Activated CD4-positive, alpha-beta T cell treated with anti-CD3 and anti-CD28 coated beads, Interleukin-2, Interleukin-6, amounts not matched to agents 100 ng/mL and 50 ng/mL, durations not matched to agents 16 hours and 8 hours (primary cell): ENCODE measurements around the gene TMEM213.

Experiments
- DNase-seq: peaks from one replicate; pipeline ENCODE4 v3.0.0-alpha.2; 2020

Gene TMEM213

DNA sequence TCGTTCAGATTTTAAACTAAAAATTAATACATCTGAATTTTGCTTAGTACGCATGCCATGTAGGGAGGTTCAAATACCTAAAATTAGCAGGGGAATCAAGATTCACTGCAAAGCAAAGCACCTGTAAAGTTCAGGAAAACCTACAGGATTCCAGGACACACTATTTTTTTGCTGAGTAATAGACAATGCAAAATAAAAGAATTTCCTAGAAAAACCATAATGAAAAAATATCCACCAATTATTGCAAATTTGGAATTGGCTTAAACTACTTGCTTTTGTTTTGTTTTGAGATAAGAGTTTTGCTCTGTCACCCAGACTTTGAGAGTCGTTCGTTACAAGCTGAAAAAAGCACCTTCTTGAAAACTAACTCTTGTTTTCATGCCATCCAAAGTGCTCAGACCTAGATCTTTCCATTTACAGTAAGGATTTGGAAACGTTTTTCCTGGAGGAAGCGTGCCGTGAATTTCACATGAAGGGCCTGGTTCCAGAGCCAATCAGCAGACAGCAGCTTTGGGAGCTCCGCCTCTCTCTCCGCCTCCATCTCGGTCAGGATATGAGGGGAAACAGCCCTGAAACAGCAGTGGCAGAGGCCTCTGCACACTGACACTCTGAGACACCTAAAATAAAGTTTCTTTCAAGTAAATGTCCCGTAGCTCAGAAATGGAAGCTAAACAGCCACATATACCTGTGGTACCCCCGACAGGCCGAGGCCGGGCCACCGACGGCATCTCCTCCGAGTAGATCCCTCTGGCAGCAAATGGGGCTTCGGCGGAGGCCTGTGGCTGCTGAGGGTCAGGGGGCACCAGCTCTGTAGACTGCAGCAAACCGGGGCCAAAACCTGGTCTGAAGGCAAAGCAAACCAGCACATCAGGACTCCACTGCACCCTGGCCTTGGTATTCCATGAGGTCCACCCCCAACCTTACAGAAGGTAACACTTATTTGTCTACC is 46.1 kb downstream of the TMEM213 start:
- no peak for DNase-seq

DNA sequence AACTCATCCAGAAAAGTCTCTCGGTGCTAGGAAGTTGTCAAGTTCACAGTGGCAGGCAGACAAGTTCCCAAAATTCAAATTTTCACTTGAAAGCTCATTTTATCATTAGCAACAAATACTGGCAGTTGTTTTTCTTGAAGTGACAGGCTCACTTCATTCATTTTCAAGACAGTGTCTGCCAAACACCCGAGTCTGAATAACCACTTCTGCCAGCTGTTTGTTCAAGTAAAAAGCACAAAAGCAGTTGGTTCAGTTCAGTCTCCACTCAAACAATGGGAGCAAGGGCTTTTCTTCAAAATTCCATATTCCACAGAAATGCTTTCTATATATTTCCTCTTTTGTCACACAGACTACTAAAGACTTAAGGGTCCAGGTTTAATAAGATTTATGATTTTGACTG is 47.9 kb downstream of the TMEM213 start:
- no peak for DNase-seq

DNA sequence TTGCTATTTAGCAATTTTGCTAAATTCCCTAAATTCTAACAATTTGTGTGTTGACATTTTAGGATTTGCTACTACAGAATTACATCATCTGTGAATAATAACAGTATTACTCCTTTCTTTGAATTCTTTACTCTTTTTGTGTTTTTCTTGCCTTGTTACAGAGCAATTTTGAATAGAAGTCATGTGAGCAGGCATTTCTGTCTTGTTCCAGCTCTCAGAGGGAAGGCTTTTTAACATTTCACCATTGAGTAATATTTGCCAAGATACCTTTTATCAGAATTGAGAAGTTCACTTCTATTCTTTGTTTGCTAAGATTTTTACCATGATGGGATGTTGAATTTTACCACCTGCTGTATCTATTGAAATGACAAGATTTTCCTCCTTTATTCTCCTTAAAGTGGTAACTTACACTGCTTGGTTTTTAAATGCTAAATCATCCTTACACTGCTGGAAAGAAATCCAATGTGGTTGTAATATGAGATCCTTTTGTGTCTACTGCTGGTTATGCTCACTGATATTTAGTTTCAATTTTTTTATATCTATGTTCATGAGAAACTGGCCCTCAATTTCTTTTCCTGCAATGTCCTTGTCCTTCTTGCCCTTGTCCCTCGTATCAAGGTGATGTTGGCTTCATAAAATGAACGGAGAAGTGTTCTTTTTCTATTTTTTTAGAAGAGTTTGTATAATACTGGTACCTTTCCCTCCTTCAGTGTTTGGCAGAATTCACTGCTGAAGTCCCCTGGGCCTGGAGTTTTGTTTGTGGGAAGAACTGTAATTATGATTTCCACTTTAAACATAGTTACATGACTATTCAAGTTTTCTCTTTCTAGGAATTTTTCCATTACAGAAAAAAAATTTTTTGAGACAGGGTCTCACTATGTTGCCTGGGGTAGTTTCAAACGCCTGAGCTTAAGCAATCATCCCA is 50.5 kb downstream of the TMEM213 start:
- no peak for DNase-seq

DNA sequence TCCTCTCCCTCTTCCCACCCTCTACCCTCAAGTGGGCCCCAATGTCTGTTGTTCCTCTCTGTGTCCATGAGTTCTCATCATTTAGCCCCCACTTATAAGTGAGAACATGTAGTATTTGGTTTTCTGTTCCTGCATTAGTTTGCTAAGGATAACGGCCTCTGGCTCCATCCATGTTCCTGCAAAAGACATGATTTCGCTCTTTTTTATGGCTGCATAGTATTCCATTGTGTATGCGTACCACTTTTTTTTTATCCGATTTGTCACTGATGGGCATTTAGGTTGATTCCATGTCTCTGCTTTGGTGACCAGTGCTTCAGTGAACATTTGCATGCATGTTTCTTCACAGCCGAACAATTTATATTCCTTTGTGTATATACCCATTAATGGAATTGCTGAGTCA is 51.9 kb downstream of the TMEM213 start:
- DNase-seq: no peak

DNA sequence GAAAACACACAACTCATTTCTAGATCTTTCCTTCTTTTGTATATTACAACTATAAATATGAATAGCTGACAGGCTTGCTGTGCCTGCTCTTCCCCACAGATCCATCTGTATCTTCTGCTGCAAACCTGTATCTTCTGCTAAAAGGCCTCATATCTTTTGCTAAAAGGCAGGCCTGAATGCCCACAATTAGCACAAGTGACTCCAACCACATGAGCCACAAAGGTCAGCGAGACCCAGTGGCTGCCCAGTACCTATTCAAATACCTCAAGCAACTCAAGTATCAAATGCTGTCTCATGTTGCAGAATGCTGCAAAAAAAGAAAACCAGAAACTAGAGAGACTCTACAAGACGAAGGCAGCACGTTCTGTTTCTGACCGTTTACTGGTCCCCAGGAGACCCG is 54.7 kb downstream of the TMEM213 start:
- DNase-seq: no peak

DNA sequence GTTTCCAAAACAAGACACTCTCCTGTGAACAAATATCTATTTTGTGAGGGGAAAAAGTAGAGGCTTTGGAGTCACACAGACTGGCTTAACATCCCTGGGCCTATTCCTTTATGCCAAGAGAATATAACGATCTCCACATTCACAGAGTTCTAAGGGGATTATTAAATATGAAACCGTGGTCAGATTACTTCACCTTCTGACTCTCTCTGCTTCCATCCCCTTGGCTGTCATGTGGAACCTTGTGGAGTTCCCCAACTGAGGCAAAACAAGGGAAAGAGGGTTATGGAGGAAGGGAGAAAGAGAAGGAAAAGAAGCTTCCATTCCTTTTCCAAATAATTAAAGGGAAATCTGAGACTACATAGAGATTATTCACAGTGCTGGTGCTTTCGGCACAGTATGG is 55.7 kb downstream of the TMEM213 start:
- DNase-seq: peak; percentile 30

DNA sequence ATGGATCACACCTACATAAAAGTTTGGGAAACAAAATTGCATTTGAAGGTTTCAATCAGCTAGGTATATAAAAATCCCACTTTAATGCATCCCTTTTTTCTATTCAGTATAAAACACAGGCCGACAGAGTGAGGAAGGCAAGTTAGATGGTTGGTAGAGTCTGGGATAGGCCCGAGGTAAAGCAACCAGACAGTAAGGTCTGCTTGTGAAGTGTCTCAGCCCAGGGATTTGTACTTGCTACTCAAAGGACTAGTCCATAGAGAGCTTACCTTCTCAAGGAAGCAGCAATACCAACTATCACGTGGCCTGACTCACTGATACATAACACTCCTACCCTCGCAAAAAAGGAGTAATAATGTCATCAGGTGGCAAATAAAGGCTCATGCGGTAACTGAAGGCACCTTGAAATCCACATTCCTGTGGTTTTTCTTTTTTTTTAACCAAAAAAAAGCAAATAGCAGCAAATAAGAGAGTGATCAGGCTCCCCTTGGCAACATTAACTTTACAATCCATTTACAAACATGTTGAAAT is 56.4 kb downstream of the TMEM213 start:
- DNase-seq: no peak

DNA sequence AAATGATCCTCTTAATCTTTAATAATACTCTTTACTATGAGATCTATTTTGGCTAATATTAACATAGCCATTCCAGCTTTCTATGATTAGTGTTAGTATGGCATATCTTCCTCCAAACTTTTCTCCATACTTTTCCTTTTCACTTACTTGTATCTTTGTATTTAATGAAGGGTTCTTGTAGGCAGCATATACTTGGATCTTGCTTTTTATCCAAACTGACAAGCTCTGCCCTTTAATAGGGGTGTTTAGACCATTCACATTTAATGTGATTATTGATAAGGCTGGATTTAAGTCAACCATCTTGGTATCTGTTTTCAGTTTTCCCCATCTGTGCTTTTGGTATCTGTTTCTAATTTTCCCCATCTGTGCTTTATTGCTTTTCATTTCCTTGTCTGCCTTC is 59.9 kb downstream of the TMEM213 start:
- DNase-seq: no peak

DNA sequence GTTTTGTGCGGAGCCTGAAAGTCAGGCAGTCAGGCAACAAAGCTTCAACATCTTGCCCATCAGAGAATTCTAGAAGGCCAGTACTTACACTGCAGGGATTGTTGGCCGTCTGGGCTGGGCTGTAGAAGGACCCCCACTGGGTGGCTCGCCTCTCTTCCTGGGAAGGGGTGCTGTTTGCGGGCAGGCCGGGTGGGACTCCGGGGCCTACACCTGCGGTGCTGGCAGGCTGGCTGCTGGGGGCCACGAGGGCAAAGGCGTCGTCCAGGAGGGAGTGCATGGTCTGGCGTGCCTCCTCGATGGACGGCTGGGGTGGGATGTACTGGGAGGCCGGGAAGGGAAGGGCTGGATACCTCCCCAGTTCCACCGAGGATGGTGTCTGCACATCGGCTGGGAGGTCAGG is 63.3 kb downstream of the TMEM213 start:
- no peak for DNase-seq

DNA sequence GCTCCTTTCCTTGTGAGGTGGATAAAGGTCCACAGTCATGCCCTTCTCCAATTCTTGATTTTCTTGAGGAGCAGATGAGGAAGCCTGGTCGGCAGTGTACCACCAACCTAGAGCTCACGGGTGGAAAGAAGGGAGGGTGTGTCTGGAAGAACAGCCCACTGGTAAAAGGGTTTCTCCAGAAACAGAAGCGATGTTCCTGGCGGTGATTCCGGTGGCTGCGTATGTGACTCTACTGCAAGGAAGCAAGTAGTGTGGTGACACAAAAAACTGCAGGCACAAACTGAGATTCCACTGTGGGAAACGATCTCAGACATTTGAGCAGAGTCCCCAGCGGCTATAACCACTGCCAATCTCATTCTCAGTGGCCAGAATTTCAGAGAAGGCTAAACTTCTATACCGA is 66.1 kb downstream of the TMEM213 start:
- DNase-seq: no peak

DNA sequence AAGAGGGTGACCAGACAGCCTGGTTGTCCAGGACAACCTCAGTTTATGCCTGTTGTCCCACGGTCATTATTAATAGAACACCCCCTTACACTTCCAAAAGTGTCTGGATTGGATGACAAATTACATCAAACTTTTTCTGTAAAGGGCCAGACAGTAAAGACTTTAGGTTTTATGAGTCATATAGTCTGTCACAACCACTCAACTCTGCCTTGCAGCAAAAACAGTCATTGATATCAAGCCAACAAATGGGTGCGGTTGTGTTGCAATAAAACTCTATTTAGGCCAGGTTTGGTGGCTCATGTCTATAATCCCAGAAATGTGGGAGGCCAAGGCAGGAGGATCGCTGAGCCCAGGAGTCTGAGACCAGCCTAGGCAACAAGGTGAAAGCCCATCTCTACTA is 66.9 kb downstream of the TMEM213 start:
- peak; percentile 54 for DNase-seq

DNA sequence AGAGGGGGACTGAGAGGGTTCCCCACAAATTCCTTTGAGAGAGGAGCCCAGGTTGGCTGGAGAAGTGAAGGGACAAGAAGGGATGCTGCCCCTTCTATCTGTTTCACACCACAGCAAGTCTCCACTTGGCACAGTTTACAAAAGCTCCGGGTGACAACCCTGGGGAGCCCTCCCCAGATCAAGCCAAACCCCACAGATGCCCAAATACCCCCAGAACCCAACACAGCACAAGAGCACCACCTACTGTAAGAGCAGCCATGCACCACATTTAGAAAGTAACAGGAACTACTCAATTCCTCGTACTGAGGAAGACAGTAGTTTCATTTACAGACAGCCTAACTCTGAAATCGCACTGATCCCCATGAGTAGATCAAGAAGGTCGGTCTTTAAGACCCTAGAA is 68.0 kb downstream of the TMEM213 start:
- peak; percentile 77 for DNase-seq

DNA sequence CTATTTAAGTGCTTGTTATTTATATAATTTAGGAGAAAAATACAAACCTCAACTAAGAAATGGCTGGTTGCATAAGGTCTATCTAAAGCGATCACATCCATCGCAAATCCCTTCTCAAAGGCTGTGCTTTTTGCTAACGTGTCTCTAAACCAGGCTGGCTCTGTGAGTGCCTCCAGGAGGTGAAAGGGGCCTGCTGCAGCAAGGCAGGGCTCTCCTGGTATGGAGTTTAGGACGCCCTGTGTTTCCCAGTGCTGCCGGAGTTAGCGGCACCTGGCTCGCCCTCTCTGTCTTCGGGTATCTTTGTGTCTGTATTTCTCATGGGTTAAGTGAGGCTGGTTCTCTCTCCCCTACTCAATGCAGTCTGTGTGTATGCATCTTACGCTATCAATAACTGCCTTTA is 68.6 kb downstream of the TMEM213 start:
- no peak for DNase-seq

DNA sequence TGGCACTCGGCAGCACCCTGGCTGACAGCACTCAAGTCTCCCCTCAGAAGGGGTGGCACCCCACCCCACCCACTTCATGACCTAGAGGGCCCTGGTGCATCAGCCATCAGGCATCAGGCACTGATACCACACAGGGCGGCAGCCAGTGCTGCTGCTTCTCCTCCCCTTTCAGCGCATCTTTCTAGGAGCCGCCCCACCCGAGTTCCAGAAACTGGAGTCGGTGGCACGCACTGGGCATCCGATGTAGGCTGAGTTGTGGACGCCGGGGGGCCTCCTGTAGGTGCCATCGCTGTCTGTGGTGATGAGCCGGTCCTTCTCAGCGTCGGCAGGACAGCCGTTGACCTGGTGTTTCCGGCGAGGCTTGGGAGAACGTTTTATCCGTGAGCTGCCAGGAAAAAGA is 70.0 kb downstream of the TMEM213 start:
- DNase-seq: no peak

DNA sequence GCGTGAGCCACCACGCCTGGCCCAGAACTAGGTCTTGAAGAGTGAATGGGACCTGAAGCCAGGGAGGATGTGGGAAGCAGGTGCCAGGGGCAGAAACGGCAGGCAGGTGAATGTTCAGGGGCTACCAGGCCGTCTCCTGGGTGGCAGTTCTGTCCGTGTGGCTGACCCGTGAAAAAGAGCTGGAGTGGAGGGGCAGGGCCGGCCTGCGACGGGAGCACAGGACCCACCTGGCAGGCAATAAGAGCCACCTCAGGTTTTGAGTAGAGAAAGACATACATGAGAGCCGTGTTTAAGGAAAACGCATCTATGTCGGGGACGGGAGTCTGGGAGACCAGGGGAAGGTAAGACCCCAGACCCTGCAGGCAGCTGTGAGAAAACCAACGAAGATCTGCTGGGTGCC is 70.9 kb downstream of the TMEM213 start:
- no peak for DNase-seq

DNA sequence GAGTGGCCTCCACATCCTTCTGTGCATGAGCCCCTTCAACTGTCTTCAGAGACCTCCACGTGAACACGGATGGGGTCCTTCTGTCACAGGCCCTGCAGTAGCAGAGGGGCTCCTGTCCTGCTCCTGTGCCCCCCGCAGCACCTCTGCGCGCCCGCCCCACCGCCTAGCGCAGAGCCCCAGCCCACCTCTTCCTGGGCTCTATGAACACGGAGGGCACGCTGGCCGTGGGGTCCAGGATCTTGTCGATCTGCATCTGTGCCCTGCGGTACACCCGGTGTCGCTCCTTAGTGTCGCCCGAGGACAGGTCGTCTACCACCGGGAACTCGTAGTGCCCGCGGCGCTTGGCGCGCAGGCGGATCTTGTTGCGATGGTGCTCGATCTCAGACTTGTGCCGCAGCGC is 71.6 kb downstream of the TMEM213 start:
- DNase-seq: no peak

DNA sequence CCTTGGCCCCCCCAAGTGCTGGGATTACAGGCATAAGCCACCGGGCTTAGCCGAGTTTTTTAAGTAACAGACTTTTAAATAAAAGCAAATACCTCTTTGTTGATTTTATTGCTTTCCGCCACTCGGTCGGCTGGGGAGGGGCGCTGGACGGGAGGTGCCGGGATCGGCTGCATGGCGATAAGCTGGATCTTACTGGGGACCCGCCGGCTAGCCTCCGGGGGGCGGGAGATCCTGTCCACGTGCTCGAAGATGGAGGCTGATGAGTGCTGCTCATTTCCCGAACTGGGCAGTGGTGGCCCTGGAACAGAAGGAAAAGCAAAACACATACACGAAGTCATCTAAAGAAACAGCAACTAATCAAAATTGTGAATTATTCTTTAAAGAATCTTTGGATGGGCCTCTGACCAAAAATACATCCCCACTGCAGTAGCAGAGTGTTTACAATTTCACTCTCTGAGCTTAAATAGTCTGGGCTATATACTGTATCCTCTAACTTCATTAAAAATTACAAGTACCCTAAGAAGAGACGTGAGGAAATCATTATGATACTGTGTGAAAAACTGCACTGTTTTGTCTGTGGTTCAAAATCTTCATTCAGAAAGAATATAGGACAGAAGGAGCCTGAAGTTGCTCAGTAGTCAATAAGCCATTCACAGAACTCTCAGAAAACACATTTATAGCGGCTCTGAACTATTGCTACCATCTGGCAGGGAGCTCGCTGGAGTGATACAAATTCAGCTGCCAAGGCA is 73.4 kb downstream of the TMEM213 start:
- no peak for DNase-seq

DNA sequence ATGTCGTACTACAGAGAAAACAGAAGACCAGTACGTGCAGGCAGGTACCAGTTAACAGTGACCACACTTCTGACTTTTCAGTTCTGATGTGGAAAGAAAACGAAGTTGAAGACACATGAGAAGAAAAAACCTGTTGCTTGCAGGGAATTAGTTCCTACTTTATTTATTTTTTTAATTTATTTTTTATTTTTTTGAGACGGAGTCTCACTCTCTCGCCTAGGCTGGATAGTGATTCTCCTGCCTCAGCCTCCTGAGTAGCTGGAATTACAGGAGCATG is 74.0 kb downstream of the TMEM213 start:
- no peak for DNase-seq

DNA sequence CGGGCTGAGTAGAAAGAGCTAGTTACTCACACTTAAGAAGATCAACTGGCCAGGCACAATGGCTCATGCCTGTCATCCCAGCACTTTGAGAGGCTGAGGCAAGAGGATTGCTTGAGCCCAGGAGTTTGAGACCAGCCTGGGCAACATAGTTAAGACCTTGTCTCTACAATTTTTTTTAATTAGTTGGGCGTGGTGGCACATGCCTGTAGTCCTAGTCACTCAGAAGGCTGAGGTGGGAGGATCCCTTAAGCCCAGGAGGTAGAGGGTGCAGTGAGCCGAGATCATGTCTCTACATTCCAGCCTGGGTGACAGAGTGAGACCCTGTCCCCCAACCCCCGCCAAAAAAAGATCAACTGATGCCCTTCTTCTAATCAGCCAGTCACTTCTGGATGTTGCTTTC is 74.8 kb downstream of the TMEM213 start:
- DNase-seq: no peak

DNA sequence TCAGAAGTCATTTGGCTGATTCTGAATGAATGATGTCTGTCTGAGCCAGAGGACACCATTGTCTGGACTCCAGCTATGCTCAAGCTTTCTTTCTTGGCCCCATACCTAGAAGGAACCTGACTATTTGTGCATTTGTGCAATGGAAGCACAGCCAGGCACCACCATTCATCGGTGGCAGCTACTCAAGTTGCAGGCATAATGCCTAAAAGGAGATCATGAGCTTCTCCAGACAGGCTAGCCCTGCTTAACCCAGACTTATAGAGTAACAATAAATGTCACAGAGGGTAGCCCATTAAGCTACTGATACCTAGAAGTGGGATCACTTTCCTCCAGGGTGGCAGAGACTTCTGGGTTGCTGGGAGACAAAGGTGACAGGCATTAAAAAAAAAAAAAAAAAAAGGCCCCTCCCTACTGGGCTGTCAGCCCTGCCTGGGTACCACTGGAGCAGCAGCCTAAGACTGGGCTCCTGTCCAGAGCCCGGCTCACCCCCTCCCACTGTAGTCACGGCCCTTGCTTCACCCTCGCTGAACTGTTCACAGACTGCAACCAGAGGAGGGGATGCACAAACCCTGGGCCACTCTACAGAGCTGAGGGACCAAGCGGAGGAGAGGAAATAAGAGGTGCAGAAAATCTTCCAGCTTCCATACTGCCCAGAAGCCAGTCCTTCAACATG is 75.6 kb downstream of the TMEM213 start:
- DNase-seq: no peak

DNA sequence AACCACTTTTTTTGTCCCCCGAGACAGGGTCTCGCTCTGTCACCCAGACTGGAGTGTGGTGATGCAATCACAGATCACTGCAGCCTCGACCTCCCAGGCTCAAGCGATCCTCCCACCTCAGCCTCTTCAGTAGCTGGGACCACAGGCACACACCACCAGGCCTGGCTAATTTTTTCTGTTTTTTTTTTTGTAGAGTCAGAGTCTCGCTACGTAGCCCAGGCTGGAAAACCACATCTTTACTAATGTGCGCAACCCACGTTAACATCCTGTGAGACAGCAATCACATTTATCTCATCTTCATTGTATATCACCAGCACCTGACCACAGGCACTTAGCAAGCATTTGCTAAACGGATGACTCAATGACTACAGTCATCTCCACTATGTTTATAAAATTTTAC is 78.0 kb downstream of the TMEM213 start:
- DNase-seq: peak; percentile 87

DNA sequence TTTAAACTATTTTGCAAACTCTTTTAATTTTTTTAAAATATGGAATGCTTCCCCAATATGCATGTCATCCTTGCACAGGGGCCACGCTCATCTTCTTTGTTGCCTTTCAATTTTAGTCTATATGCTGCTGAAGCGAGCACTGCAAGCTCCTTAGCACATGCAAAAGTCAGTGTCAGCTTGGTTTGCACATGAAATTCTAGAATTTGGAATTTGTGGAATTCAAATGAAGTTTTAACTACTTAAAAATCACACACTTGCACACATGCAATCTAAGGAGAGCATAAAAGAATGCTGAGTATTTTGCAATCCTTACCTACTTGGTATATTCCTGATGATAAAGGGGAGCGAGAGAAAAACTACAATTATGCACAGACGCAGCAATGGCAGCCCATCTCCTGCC is 78.5 kb downstream of the TMEM213 start:
- no peak for DNase-seq

DNA sequence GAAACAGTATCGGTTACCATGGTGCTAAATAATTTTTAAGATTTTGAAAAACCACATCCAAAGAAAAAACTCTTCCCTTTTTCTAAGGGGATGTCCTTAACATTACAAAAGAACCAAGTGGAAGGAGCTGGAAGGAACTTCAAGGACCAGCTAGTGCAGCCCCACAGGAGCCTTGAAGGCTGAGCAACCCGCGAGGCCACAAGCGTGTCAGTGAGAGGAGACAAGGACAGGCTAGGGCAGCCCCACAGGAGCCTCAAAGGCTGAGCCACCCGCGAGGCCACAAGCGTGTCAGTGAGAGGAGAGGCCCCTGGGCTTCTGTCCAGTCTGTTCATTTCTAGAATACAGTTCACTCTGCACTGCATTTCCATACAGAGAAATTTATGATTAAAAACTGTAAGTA is 80.3 kb downstream of the TMEM213 start:
- no peak for DNase-seq
